Skeletal muscle tissue (tissue), 4 donors: ENCODE results near the gene PIK3IP1. TPM values are rescaled to one million over a fixed set of nuclear protein-coding genes. Genes with fewer than 3 reads are reported as not detected.
A peak's percentile ranks its signal among the peaks of the same experiment; 100 is the strongest.

Source experiments
- H3K27ac ChIP-seq: one replicate; pipeline ENCODE4 v1.7.0; 2013; ENCODE audit warnings: mild to moderate bottlenecking, low read depth, low read length, inconsistent platforms
- H3K27me3 ChIP-seq, 3 donors: one replicate each; pipeline ENCODE4 v1.7.0; 2013; ENCODE audit warnings: low read length in 3 of 3; ENCODE audit not compliant: control insufficient read depth in 3 of 3, insufficient read depth in 3 of 3
- H3K36me3 ChIP-seq, 3 donors: one replicate each; pipeline ENCODE4 v1.7.0; 2013; ENCODE audit warnings: low read length in 3 of 3; ENCODE audit not compliant: control insufficient read depth in 3 of 3, insufficient read depth in 3 of 3
- H3K4me1 ChIP-seq, 3 donors: one replicate each; pipeline ENCODE4 v1.7.0; 2013; ENCODE audit warnings: low read length in 3 of 3, mild to moderate bottlenecking in 3 of 3; ENCODE audit not compliant: control insufficient read depth in 3 of 3, insufficient read depth in 3 of 3
- H3K4me3 ChIP-seq, 3 donors: one replicate each; pipeline ENCODE4 v1.7.0; 2013; ENCODE audit warnings: low read length in 3 of 3
- H3K9ac ChIP-seq, 3 donors: one replicate each; pipeline ENCODE4 v1.7.0; 2013; ENCODE audit warnings: low read length in 3 of 3, mild to moderate bottlenecking in 3 of 3, moderate library complexity in 2 of 3, low read depth in 1 of 3
- H3K9me3 ChIP-seq, 3 donors: one replicate each; pipeline ENCODE4 v1.7.0; 2013; ENCODE audit warnings: low read length in 3 of 3; ENCODE audit not compliant: control insufficient read depth in 3 of 3
- total RNA-seq: library from RNA; depleted of rRNA; stranded (reverse); fragments of >200 nt; gene quantifications from one replicate; pipeline ENCODE4 v1.2.3, GENCODE V29; 2014
- donor health status: Osteomylitis.

The PIK3IP1 gene, protein sequence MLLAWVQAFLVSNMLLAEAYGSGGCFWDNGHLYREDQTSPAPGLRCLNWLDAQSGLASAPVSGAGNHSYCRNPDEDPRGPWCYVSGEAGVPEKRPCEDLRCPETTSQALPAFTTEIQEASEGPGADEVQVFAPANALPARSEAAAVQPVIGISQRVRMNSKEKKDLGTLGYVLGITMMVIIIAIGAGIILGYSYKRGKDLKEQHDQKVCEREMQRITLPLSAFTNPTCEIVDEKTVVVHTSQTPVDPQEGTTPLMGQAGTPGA
- total RNA-seq: 6.3 TPM

DNA sequence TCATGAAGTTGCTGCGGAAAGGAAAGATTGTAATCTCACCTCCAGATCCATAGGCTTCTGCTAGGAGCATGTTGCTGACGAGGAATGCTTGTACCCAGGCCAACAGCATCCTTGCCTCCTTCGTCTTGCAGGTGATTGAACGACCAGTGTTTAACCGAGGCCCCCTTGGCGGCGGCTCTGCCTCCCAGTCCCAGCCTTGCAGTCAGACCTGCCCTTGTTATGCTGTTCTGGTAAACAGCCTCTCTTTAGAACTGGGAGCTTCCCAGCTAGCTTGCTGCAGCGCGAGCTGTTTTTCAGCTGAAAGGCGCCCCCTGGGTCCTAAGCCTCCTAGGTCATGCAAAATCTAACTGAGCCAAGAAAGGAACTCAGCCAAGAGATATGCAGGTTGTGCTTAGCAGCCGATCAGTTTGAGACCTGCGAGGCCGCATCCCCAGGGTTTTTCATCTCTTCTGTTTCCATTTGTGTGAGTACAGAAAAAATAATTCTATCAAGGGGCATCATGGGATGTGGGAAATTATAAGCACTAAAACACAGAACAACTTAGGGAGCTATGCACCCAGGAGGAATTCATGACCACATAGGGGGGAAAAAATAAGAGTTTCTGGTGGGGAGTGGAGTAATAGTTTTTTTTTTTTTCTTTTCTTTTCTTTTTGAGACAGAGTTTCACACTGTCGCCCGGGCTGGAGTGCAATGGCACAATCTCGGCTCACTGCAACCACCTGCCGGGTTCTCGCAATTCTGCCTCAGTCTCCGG, at the start of gene PIK3IP1:
Gene PIK3IP1, minus strand, starts transcription at position 253 of the 754 bp plus-strand sequence. Its CDS starts 144 bp downstream, at position 109.
- H3K27ac ChIP-seq: peak within 1 kb of the TSS; percentile 97
- no peaks in the 10 kb centered on the region for H3K27me3 ChIP-seq
- H3K9me3 ChIP-seq: no peaks in the 10 kb centered on the region
- peaks cover 35 to 60% (median 46%) of the 10 kb centered on the region in 3 donors for H3K4me1 ChIP-seq
- peak within 1 kb of the TSS; percentile 83 to 99 (median 86) for H3K4me3 ChIP-seq
- H3K9ac ChIP-seq: peak within 1 kb of the TSS; percentile 88 to 95 (median 94)
- peaks cover 19 to 23% (median 22%) of the 10 kb centered on the region in 3 donors for H3K36me3 ChIP-seq

DNA sequence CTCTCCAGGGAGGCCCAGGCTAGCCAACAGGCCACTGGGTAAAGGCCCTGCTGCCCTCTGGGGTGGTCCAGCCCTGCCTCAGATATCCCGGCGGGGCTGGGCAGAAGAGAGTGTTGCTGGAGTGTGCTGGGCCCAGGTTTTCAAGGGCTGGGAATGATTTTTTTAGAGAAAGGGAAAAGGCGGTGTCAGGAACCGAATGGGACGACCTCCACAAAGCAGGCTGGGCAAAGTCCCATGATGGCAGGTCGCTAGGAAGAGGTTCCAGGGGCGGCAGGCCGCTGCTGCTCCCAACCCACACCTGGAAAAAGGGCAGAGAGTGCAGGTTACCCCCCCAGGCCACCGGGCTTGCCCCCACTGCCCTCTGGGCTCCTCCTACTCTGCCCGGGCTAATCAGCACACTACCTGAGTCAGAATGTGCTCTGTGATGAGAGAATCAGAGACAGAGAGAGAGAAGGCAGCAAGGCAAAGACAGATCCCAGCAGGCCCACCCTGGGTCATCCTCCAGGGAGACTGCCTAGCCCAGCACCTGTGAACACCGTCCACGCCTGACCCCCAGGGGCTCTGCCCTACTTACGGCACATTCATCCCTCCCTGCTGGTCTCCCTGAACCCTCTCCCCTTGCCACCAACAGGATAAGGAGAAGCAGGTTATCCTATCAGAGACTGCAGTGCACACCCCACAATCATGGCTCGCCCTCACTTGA, 49.2 kb upstream of the PIK3IP1 start:
- H3K9me3 ChIP-seq: no peaks in the 10 kb centered on the region
- peaks cover 11 to 54% (median 46%) of the 10 kb centered on the region in 3 donors for H3K36me3 ChIP-seq
- no peaks in the 10 kb centered on the region for H3K27me3 ChIP-seq
- H3K27ac ChIP-seq: no peak overlapping the region
- peaks cover 28 to 45% (median 42%) of the 10 kb centered on the region in 3 donors for H3K4me1 ChIP-seq
- H3K9ac ChIP-seq: peak overlapping the region in 1 of 3 donors; percentile 16
- H3K4me3 ChIP-seq: no peak overlapping the region

DNA sequence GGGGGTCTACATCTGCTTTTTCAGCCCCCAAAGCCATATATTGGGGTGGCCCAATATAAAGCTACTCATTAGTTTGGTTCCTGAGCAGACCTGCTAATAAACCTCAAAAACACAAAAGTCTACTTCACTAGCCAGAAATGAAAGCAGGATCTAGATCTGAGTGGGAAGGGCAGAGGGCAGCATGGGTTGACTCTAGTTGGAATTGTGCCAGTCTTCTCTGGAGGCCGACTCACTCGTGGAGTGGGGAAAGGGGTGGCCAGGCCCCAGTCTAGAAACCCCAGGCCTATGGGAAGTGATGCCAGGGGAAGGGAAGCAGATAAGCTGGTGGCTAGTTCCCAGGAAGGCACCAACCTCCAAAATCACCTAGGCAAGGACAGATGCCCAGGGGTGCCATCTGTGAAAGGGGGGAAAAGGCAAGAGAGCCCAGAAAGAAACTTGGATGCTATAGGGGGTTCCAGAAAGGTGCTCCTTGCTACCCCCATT, 48.5 kb upstream of the PIK3IP1 start:
- no peak overlapping the region for H3K4me3 ChIP-seq
- H3K36me3 ChIP-seq: peaks cover 14 to 55% (median 46%) of the 10 kb centered on the region in 3 donors
- no peak overlapping the region for H3K9ac ChIP-seq
- no peaks in the 10 kb centered on the region for H3K27me3 ChIP-seq
- H3K9me3 ChIP-seq: no peaks in the 10 kb centered on the region
- H3K4me1 ChIP-seq: peaks cover 29 to 48% (median 46%) of the 10 kb centered on the region in 3 donors
- H3K27ac ChIP-seq: no peak overlapping the region

DNA sequence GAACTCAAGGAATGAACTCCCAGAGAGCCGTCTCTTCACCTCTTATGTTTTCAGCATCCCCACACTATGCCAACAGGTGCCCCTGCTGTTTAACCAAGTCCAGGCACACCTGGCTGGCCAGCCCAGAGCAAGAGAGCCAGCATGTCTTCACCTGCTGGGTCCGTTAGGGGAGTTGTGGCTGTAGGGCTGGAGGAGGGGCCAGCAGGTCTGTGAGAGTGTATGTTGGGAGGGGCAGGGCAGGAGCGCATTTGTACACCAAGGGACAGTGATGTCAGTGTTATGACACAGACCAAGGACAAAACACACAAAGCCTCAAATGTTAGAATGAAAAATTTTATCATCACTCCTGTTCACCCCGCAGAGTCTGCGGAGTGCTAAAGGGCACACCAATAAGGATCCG, 48.1 kb upstream of the PIK3IP1 start:
- H3K9ac ChIP-seq: no peak overlapping the region
- no peaks in the 10 kb centered on the region for H3K27me3 ChIP-seq
- no peaks in the 10 kb centered on the region for H3K9me3 ChIP-seq
- no peak overlapping the region for H3K27ac ChIP-seq
- peaks cover 18 to 60% (median 48%) of the 10 kb centered on the region in 3 donors for H3K36me3 ChIP-seq
- H3K4me3 ChIP-seq: no peak overlapping the region
- H3K4me1 ChIP-seq: peaks cover 30 to 52% (median 50%) of the 10 kb centered on the region in 3 donors

DNA sequence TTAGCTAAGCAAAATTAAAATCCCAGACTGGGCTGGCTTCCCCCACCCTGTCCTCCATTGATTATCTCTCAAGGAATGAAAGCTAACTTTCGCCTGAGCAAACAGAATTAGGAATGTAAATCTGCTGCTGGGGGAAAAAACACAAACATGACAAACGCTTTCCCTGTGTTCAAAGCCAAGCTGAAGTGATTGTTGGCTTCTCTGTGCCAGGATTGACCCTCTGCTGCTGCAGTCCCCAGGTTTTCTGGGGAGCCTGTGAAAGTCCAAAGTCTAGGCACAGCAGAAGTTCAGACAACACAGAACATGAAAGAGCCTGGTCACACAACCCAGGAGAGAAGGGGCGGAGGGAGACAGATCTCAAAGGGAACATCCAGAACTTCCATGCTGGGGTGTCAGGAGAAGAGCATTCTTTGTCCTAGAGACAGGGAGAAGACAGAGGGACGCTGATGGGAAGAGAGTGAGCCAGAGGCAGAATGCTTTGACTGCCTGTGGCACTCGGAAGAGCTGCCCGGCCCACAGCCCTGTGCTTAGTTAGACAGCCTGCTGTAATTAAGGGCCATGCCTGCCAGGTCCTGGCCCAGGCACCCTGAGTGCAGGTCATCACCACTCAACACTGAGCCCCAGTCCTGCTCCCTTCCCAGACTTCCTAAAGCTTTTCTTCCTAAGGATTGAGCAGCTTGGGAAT, 47.0 kb upstream of the PIK3IP1 start:
- Histone ChIP-seq H3K27me3 (no peaks in the 10 kb centered on the region), H3K4me3 (no peak overlapping the region), H3K4me1 (peaks cover 19 to 50% (median 42%) of the 10 kb centered on the region in 3 donors), H3K36me3 (peaks cover 29 to 68% (median 54%) of the 10 kb centered on the region in 3 donors), H3K27ac (no peak overlapping the region), H3K9me3 (no peaks in the 10 kb centered on the region), H3K9ac (peak overlapping the region in 1 of 3 donors; percentile 25)

DNA sequence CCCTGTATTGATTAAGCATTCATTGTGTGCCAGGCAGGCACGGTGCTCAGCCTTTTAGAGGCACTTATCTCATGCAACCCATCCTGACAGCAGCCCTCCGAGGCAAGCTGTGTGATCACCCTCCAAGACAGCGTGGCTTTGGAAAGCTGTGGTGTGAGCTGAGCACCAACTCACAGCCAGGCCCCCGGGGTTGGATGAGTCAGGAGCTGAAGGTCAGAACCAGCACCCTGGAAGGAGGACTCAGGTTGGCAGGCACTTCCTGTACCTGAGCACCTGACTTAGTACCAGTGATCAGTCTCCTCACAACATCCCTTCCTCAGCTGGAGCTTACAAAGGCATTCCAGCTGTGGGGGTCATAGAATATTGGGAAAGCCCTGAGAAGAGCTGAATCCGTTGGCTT, 44.9 kb upstream of the PIK3IP1 start:
- no peak overlapping the region for H3K9ac ChIP-seq
- no peak overlapping the region for H3K27ac ChIP-seq
- no peaks in the 10 kb centered on the region for H3K9me3 ChIP-seq
- peaks cover 4 to 35% (median 25%) of the 10 kb centered on the region in 3 donors for H3K4me1 ChIP-seq
- peaks cover 43 to 77% (median 56%) of the 10 kb centered on the region in 3 donors for H3K36me3 ChIP-seq
- no peaks in the 10 kb centered on the region for H3K27me3 ChIP-seq
- no peak overlapping the region for H3K4me3 ChIP-seq

DNA sequence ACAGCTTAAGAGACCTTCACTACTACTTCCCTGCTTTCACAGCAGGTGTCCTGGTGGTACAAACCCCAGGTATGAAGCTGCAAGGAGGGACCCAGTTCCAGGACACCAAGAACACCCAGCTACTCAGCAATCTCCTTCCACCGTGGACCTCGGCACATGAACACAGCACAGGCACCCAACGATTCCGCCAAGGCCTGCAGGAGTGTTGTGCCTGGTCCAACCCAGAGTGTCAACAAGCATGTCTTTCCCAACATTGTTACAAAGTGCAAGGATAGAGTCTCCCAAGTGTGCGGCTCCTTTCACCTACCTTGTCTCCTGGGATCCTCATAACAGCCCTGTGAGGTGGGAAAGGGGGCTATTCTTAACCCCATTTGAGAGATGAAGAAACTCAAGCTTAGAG, 42.0 kb upstream of the PIK3IP1 start:
- H3K27me3 ChIP-seq: no peaks in the 10 kb centered on the region
- no peak overlapping the region for H3K4me3 ChIP-seq
- no peaks in the 10 kb centered on the region for H3K9me3 ChIP-seq
- H3K36me3 ChIP-seq: peaks cover 36 to 71% (median 46%) of the 10 kb centered on the region in 3 donors
- H3K9ac ChIP-seq: peak overlapping the region in 1 of 3 donors; percentile 28
- no peak overlapping the region for H3K27ac ChIP-seq
- H3K4me1 ChIP-seq: peaks cover 4 to 41% (median 17%) of the 10 kb centered on the region in 3 donors

DNA sequence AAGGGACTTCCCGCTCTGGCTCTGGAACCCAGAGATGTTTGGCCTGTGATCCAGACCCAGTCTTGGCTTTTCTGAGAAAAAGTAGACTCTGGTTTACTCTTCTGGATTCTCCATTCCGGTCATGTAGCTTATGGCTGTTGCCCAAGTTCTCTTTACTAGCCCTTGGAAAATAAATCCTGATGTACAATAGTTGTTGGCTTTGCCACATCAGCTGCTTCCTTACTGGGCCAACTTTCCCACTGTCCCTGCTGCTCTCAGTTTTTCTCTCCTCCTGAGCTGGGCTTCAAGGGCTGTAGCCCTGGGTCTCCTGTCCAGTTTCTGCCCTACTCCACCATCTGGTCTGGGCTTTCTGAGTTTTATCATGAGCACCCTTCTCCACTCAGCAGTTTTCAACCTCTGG, 41.4 kb upstream of the PIK3IP1 start:
- no peak overlapping the region for H3K27ac ChIP-seq
- no peaks in the 10 kb centered on the region for H3K27me3 ChIP-seq
- no peak overlapping the region for H3K4me3 ChIP-seq
- peaks cover 4 to 48% (median 22%) of the 10 kb centered on the region in 3 donors for H3K4me1 ChIP-seq
- H3K9ac ChIP-seq: no peak overlapping the region
- no peaks in the 10 kb centered on the region for H3K9me3 ChIP-seq
- H3K36me3 ChIP-seq: peaks cover 38 to 74% (median 50%) of the 10 kb centered on the region in 3 donors

DNA sequence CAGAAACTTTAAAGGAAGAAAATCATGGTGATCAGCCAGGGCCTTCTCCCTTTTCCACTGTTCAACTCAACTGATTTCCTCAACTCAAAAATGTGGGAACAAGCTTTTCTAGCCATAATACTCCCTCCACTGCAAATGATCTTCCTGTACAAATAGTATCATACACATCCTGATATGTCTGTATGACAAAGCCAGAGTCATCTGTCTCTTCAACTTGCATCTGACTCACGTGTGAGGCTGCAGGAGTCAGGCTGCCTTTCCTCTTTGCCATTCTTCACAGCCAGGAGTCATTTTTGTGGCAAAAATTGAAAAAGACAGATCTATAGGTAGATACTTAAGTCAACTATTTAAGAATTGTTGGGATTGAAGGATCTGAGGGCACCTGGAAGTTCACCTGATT, 40.6 kb upstream of the PIK3IP1 start:
- Histone ChIP-seq H3K4me3 (no peak overlapping the region), H3K36me3 (peaks cover 38 to 74% (median 56%) of the 10 kb centered on the region in 3 donors), H3K27me3 (no peaks in the 10 kb centered on the region), H3K4me1 (peaks cover 4 to 48% (median 19%) of the 10 kb centered on the region in 3 donors), H3K9me3 (no peaks in the 10 kb centered on the region), H3K9ac (no peak overlapping the region), H3K27ac (no peak overlapping the region)
